Stimulated activated naive CD8-positive, alpha-beta T cell treated with anti-CD3 and anti-CD28 coated beads, Interleukin-15, Interleukin-2, amounts not matched to agents 100 U/mL and 50 U/mL, for 24 hours (primary cell): ENCODE data around the gene SLC9A9.
A peak's percentile ranks its signal among the peaks of the same experiment; 100 is the strongest.

ENCODE experiments used
- ATAC-seq: fragments of 150-1000 bp; cut with Tn5 transposase; one replicate; pipeline ENCODE4 v1.10.0; 2021
- DNase-seq: peaks from one replicate; pipeline ENCODE4 v3.0.0; 2021

SLC9A9 gene

DNA sequence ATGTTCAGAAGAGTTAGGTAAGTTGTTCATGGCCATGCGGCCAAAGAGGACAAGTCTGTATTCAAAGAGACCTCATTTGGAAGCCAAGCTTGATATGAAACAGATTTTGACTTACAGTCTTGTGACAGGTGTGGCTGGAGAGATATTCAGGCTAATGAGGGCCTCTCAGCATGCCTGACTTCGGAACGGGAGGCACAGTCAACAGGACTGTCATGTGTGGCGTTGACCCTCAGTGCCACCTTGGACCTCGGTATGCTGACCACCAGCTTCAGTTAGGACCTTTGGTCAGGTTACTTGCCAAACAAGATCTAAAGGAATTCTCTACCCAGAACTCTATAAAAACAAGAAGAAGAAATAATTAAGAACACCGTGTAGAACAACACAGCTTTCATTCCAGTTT lies 604.6 kb downstream of the SLC9A9 start:
- DNase-seq (no peak), ATAC-seq (no peak)

DNA sequence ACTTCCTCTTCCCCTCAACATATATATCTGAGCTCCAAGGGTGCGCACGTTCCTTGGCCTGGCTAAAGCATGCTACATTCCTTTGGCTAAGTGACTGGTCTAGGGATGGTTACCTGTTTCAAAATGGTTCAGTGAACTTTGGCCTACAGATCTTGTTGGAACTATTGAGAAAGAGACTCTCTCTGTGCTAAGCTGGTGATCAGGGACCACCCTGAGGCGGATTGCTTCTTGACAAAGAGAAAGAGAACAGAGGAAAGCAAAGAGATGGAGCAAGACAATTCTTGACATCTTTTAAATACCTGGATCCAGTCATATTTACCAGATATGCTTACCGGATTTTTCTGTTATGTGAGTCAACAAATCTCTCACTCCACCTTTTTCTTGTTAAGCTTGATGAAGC lies 605.6 kb downstream of the SLC9A9 start:
- ATAC-seq (no peak), DNase-seq (no peak)

DNA sequence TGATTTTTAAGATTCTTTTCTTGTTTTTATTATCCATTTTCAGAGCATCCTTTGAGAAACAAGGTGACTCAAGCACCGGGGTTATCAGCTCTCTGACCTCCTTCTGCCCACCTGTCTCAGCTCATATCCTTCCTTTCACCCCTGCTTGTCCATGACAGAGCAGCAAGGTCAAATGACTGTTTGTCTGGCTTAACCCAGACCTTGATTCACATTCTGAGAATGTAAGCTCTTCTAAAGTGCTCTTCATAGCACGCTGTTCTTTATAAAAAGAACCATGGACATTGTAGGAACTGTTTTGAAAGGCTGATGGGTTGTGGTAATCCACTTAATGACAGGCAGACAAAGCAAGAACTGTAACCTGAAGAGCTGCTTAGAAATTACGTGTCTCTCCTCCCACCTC lies 606.2 kb downstream of the SLC9A9 start:
- ATAC-seq (no peak), DNase-seq (no peak)

DNA sequence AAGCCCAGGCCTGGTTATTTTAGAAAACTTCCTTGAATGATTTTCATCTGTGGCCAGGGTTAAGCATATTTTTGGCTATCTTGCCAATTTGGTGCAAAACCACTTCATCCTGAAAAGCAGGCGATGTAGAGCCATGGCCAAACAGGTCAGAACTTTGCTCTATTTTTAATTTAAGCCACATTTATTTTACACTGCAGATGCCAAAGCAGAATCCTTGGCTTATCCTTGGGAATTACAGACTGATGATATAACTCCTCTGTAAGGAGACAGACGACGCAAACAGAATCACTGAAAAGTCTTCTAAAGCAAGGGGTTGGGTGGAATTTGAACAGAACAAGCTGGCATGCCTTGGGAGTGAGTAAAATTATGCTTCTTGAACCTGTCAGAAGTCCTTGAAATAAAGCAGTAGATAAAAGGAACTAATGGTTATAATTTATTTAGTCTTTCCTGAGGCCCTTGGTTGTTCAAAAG lies 606.8 kb downstream of the SLC9A9 start:
- ATAC-seq (no peak), DNase-seq (no peak)

DNA sequence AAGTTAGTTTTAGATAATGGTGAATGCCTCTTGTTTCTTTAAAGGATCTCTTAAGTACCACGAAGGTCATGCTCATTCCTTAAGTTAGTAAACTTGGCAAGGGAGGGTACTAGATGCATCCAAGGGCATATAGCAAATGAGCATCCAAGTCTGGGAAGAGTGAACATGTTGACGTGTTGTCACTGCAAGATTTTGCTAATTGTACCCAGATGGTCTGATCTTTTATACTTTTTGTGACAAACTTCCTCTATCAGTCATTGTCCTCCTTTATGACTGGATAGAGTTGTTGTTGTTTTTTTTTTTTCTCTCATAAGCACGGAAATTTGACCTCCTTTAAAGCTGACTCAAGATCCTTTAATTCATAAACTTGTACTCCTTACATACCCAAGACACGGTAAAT lies 607.4 kb downstream of the SLC9A9 start:
- no peak for ATAC-seq

DNA sequence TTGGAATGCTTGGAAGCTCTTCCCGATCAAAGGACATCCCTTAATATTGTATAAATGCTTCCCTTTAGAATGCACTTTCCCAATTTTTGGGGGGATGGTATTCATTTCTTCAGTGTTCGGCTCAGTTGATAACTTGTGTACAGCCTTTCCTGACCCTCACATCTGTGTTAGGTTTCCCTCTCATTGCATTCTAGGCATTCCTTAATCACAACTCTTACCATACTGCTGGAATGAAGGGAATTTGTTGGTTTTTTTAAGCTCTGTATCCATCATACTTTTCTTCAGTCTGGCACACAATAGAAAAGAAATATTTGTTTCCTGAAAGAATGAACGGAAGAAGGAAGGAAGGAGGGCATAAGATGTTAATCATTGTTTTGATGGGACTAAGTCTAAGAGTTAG lies 609.2 kb downstream of the SLC9A9 start:
- ATAC-seq = no peak
- no peak for DNase-seq

More for the DNA sequence above, 607.4 kb downstream of the SLC9A9 start:
- DNase-seq = no peak

DNA sequence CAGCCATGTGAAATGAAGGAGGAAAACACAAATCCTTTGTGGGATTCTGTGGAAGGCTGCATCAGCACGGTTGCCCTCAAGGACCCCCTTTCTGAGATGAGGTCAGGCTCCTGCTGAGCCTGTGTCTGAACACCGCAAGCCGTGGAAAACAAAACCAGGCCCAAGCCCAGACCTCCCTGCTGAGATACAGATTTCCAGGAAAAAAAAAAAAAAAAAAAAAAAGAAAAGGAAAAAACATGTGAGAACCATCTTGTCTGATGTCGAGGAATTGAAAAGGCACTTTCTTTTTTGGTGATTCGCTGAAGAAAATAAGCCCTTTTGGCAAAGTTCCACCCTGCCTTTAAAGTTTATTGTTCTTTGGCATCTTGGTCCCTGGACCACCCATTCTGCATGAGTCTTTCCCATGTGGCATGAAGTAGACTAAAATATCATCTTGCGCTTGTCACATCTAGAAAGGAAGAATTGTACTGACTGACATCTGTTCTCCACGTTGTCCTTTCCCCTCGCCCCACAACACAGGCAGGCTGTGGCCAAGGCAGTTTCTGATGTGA lies 611.1 kb downstream of the SLC9A9 start:
- DNase-seq = no peak
- ATAC-seq = no peak

DNA sequence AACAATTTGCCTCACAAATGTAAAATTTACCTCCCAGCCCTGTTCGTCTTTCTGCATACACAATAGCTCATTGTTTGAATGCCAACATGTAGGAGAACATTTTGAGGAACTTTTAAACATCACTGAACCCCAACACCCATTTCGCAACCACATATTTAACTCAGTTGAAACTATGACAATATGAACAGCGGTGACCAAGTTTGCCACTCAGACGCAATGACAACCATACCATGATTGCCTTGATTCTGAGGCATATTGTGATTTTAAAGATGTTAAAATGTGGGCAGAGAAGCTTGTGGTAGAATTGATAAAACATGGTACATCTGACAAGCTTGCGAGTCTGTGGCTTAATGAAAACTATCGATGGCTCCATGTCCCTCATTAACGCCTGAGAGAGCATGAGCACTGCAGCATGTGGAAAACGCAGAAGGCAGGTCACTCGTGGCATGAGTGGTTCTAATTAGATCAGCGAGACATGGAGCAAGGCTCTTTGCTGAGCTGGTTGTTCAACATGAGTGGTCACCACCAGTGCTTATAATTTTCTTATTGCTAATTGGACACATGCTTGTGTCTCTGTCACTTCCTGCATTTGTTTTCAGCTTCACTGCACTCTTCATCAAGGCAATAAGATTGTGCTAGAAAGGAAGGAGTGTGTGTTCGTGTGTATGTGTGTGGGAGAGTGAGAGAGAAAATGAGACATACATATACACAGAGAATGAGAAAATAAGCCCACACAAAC lies 611.9 kb downstream of the SLC9A9 start:
- DNase-seq (no peak), ATAC-seq (no peak)

DNA sequence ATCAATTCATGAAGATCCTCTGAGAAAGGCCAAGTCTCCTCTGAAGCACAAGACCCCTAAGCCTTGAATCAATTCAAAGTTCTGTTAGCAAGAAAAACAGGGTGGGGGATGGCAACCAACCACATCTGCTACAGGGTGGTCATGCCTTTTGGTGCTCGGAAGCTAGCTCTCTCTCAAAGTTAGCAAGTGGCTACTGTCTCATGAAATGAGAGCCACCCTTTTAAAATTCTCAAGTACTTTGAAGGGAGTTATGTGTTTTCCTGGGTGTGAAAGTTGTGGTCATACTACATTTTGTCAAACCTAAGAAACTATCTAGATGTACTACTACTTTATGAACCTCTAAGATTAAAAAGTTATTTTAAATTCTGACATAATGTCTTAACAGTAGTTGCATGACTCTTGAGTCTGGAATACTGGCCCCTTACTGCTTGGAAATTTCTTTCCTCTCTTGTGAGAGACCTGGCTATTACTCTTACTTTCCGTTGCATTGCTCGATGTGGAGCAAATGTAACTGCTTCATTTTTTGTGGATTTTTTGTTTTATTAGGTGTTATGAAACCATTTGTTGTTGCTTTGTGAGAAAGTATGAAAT lies 612.6 kb downstream of the SLC9A9 start:
- ATAC-seq (no peak), DNase-seq (no peak)

DNA sequence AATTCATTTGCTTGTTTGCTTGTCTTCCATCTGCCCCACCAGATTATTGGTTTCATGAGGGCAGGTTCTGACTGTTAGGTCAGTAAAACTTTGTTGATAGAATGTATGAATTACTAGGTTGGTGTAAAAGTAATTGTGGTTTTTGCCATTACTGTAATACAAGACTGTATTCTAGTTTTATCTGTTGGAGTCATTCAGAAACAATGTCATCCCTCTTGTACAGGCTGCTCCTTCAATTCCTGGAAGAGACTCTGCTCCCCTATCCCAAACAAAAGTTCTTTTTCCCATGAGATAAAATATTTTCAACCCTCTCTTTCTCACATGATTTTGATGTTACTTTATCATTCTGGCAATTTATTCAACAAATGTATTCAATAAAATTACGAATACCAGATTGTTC lies 613.7 kb downstream of the SLC9A9 start:
- no peak for ATAC-seq
- no peak for DNase-seq

DNA sequence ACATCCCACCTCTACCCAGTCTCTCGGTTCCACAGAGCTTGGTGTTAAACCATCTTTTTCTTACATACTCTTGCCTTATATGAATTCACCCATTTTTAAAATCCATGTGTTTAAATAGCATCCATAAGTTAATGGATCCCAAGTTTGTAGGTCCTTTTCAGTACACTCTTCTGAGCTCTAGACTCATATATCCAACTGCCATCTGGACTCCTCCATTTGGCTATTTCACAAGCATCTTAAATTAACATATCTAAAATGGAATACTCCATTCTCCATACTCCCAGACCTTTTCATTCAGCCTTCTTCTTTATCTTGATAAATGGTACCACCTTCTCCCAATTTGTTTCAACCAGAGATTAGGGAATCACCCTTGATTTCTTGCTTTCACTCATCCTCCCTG lies 615.3 kb downstream of the SLC9A9 start:
- ATAC-seq (no peak), DNase-seq (no peak)

DNA sequence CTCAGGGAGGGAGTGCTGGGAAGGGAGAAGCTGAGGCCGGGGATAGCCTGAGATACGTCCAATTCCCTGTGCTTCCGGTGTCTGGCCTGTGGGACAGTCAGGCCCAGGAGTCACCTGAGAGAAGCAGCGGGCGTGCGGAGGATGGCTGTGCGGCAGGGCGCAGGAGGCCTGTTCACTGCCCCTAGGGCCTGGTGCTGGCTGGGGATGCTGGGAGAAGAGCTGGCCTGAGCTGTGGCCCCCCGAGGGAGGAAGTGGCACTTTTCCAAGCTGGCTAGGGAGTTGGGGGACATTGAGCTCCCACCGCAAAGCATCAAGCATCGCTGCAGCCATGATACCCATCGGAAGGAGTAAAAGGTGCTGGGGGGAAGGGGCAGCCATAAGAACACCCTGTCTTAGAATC lies 619.9 kb downstream of the SLC9A9 start:
- no peak for ATAC-seq
- DNase-seq = no peak

DNA sequence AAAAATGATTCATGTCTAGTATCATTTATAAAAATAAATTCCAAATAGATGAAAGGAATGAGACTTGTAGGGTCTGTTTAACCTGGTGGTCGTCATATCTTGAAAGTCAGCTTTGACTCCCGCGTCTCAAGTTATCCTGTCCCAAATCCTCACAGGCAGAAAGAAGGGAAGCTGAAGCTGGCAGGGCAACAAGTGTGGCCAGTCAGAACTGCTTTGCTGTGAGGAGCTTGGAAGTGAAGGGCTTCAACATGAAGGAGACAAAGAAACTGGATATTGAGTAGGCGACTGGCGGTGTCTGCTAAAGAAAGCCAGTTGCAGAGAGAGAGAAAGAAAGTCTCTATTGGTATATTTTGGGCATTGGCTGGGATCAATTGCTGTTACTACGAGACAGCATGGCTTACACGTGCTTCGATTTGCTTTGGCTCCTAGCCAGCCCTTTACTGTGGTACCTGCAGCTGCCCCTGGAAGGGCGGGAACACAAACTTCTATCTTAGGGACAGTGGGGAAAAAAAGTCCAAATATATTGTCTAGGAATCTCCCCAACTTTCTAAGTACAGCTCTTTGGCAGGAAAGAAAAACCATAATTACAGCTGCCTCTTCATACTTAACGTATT lies 621.5 kb downstream of the SLC9A9 start:
- ATAC-seq = no peak

DNA sequence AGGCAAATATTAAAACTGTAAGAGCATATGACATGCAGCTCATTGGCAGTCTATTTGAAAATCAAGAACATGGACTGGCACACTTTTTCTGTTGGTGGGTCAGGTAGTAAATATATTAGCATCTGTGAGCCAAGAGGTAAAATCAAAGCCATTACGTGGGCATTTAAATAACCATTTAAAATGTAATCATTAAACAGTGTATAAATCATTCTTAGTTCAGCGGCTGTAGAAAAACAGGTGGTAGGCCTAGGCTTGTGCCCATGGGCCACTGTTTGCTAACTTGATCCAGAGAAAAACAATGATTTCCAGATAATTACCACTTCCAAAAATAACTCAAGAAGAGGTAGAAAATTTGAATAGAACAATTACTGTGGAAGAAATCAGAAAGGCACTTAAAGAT lies 623.6 kb downstream of the SLC9A9 start:
- ATAC-seq (no peak), DNase-seq (no peak)

More for the DNA sequence above, 621.5 kb downstream of the SLC9A9 start:
- no peak for DNase-seq

DNA sequence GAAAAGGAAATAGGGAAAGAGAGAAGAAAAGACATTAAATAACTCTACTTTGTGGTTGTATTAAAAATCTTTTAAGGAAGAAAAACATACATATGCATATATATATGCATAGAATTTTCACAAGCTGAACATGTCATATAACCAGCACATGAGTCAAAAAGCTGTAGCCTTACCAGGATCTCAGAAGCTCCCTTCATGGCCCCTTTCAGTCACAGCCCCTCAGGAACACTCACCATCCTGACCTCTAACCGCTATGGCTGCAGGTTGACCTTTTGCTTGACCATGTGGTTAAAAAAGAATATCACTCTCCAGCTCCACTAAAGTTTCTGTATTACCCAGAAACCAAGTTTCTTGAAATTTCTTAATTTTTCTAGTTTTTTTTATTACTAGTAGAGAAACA lies 625.3 kb downstream of the SLC9A9 start:
- peak; percentile 74 for ATAC-seq
- peak; percentile 17 for DNase-seq

DNA sequence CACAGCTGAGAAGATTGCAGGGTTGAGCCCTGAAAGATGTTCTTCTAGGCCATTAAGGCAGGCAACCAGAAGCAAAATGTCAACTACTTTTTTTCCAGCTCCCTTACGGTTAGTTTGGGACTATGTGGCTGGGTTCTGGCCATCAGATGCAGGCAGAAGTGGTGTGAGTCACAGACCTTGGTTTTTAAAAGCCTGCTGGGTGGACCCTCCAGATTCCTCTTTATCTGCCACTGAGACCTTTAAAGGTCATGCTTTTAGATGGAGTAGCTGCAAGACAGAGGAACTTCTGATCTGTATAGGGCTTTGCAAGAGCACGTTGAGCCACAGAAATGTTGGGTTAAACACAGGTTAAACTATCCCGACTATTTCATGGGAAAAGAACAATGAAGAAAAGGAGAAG lies 625.8 kb downstream of the SLC9A9 start:
- peak; percentile 88 for ATAC-seq
- peak; percentile 11 for DNase-seq

DNA sequence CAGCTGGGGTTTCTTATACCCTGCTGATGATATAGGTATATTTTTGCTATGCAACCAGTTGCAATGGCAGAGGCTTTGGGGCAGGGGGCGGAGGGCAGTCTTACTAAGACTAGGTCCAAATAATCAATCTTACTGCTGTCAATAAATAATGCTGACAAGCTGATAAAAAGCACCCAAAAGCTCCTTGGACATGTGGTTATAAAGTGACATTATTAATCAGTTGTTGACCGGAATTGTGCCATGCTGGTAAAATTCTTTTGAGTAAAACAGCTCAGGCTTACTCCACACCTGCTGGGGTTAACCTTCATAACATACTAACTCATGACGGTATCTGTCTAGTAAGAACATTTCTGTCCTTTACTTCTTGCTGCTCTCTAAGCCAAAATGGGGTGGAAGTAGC lies 626.8 kb downstream of the SLC9A9 start:
- DNase-seq (no peak), ATAC-seq (no peak)

DNA sequence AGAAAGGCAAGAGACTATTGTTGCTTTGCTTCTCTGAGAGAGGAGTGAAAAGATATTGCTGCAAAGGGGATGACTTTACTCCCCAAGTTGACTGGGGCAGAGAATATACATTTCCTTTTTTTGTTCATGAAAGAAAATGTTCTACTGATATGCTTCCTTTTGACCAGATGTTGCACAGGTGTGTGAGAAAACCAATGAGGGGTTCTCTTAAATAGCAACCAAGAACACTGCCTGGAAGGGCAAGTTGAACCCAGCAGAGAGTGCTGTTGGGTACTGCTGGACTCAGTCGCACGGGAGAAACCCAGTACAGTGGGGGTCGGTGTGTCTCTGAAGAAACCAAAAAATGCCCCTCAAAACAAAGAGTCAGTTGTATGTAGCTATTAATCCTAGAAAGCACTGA lies 627.5 kb downstream of the SLC9A9 start:
- DNase-seq = no peak
- no peak for ATAC-seq

DNA sequence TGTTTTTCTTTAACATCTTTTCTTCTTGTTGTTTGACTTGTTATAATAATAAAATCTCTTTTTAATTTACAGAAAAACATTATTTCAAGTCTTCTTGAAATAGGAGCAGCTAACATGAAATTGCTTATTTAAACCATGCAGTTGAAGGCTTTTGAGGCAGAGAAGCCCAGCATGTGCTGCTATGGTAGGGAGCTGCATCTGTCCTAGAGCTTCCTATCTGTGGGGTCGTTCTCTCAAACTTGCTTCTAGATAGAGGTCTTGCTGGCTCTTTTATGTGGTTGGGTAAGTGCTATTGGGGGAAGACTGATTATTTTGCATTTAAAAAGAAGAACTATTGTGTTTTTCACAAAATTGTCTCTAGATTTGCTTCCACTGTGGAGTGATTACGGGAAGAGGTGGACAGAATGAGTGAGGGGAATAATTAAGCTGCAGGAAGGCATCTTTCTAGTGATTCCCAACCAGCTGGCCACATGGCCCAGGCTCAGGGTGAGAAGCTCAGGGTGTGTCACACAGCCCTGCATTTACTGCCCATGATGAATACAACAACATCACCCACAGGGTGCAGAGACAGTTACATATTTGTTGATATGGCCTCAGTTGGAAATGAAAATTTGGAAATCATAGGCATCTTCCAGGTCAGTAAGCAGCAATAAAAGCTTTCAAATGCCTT lies 630.0 kb downstream of the SLC9A9 start:
- DNase-seq (no peak), ATAC-seq (no peak)

DNA sequence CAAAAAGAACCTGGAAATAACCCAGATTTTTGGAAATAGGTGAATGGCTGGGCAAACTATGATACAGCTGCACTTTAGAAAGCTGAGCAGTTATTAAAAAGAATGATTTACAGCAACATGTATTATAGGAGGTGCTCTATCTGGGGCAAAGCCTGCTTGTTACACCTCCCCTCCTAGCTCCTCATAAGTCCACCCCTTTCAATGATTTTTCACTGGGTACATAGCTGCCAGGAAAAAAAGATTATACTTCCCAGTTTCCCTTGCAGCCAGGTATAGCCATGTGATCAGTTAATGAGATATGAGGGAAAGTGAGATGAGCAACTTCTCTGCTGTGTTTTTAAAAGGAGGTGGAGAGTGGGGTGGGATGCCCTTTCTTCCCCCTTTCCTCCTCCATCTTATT lies 631.0 kb downstream of the SLC9A9 start:
- ATAC-seq = no peak
- DNase-seq = no peak

DNA sequence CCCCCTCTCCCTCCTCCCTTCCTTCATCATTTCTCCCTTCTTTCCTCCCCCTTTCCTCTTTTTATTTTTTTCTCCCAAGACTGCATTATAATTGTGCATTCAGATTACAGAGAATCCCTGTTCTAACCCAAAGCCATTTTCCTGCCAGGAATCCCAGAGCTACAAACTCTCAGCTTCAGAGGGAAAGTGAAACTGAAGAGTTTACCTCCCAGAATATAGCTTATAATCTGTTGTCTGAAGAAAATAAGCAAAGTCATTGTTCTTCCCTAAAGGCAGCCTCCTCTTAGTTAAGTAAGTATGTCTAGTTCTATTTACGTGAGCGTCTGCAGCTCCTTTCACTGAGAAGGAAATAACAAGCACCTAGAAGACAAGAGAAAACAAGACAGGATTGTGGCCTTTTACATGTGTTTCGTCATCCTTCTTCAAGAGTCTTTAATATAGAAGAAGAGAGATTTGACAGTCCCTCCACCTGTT lies 631.5 kb downstream of the SLC9A9 start:
- ATAC-seq = no peak

More for the DNA sequence above, 631.5 kb downstream of the SLC9A9 start:
- DNase-seq = no peak
